Ectodermal cell (in vitro differentiated cells): Measurements from ENCODE around the gene FAM200A.
"Not testable (repeated sequence)": the region's sequence is repeated elsewhere in the genome, so short reads cannot be mapped to it uniquely, and the experiment has no call there.

Experiments used
- H3K27ac ChIP-seq: 2 replicates; pipeline ENCODE4 v1.7.0; 2013; ENCODE audit warnings: mild to moderate bottlenecking, low read depth, low read length; ENCODE audit not compliant: insufficient read depth, poor library complexity, severe bottlenecking
- H3K27me3 ChIP-seq: 2 replicates; pipeline ENCODE4 v1.7.0; 2013; ENCODE audit warnings: mild to moderate bottlenecking, low read length; ENCODE audit not compliant: insufficient read depth, control insufficient read depth, poor library complexity, severe bottlenecking
- H3K36me3 ChIP-seq: one replicate; pipeline ENCODE4 v1.7.0; 2013; ENCODE audit warnings: low read length; ENCODE audit not compliant: control insufficient read depth, insufficient read depth
- H3K4me1 ChIP-seq: one replicate; pipeline ENCODE4 v1.7.0; 2013; ENCODE audit warnings: low read length; ENCODE audit not compliant: control insufficient read depth, insufficient read depth
- H3K4me3 ChIP-seq: 2 replicates; pipeline ENCODE4 v1.7.0; 2013; ENCODE audit warnings: low read depth, low read length, control low read depth; ENCODE audit not compliant: insufficient read depth
- H3K9me3 ChIP-seq: 2 replicates; pipeline ENCODE4 v1.7.0; 2013; ENCODE audit warnings: mild to moderate bottlenecking, low read length, moderate library complexity; ENCODE audit not compliant: control insufficient read depth
- WGBS, 2 experiments: methylation state at CpG; one replicate each; pipeline ENCODE4 v1.1.7; 2013; ENCODE audit warnings: missing lambda C conversion rate in 2 of 2; 5-methylcytosine and 5-hydroxymethylcytosine counted together

Gene FAM200A

GRCh38 chr7:99559175-99559915 lies 7.4 kb upstream of the FAM200A start:
- Histone ChIP-seq H3K4me1 (peaks cover 8% of the 10 kb centered on the region), H3K27ac (peak overlapping the region; percentile 86), H3K27me3 (no peaks in the 10 kb centered on the region), H3K36me3 (peaks cover 29% of the 10 kb centered on the region), H3K9me3 (no peaks in the 10 kb centered on the region), H3K4me3 (peak overlapping the region; percentile 99)
- 28 to 30% methylated on average over 31 of the region's 31 CpGs for WGBS, 2 experiments

DNA sequence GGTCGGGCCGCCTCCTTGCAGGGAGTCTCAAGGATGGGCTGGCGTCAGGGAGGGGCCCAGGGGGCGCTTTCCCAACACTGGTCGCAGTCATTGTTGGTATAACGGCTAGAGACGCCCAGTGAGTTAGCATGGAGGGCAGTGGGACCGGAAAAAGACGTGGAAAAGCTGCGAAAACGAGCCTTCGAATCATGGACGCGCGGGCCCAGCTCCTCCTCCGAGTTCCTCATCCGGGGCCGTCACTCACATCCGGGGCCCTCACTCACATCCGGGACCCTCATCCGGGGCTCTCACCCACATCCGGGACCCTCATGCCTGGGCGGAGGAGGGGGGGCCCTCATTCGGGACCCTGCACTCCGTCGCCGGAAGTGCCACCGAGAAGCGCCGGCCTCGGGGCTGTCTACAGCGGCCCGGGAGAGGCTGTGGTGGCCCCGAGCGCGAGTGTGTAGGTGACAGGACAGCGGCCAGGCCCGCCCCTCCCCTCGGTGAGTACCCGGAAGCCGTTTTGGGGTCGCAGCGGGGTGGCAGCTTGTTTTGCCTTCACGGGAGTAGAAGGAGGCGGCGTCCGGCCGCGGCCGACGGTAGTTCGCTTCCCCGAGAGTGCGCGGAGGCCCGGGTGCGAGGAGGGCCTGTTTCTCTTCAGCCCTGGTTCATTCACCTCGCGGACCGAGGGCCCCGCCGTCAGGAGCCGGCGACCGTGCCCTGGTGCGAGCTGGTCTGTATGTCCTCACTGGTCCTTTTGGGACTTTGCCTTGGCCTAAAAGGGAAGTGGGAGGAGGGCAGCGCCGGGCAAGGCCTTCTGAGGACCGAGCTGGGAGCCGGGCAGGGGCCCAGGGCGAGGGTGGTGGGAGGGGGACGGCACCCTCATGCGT lies 6.6 kb upstream of the FAM200A start, which contains the start of gene ZNF655:
Gene ZNF655, plus strand, starts transcription at position 337 of the 869 bp plus-strand sequence. CDS start 1,918 bp downstream, outside the sequence.
- Histone ChIP-seq H3K27ac (peak within 1 kb of the TSS; percentile 86), H3K4me1 (peaks cover 8% of the 10 kb centered on the region), H3K27me3 (no peaks in the 10 kb centered on the region), H3K36me3 (peaks cover 25% of the 10 kb centered on the region), H3K9me3 (no peaks in the 10 kb centered on the region), H3K4me3 (peak within 1 kb of the TSS; percentile 99)
- WGBS, 2 experiments: 0% methylated on average over 73 of the region's 73 CpGs

DNA sequence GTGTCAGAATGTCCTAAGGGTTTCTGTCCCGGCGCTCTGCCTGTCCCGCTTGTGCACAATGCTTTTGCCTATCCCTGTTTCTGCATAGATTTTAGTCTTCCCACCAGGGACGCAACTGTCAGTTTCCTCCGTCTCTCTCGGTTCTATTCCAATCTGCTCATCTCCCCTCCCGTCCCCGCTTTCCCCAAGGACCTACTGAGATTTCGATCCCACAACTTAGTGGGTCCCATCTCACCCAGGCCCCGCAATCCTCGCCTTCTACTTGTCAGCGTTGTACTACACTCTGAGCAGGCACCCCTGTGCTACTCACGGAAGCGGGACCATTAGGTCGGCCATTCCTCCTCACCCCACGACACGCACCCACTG lies 6.0 kb upstream of the FAM200A start:
- Histone ChIP-seq H3K4me1 (peaks cover 8% of the 10 kb centered on the region), H3K36me3 (peaks cover 24% of the 10 kb centered on the region), H3K9me3 (no peaks in the 10 kb centered on the region), H3K4me3 (peak overlapping the region; percentile 99), H3K27me3 (no peaks in the 10 kb centered on the region), H3K27ac (peak overlapping the region; percentile 86)
- WGBS, 2 experiments: 2% methylated on average over 17 of the region's 17 CpGs

GRCh38 chr7:99557196-99557607 lies 5.3 kb upstream of the FAM200A start:
- H3K27me3 ChIP-seq: no peaks in the 10 kb centered on the region
- H3K4me1 ChIP-seq: peaks cover 8% of the 10 kb centered on the region
- H3K27ac ChIP-seq: no peak overlapping the region
- 91 to 96% methylated on average over 4 of the region's 4 CpGs for WGBS, 2 experiments
- H3K9me3 ChIP-seq: no peaks in the 10 kb centered on the region
- H3K4me3 ChIP-seq: peak overlapping the region; percentile 99
- H3K36me3 ChIP-seq: peaks cover 17% of the 10 kb centered on the region

GRCh38 chr7:99554939-99555338 lies 3.0 kb upstream of the FAM200A start:
- no peaks in the 10 kb centered on the region for H3K9me3 ChIP-seq
- WGBS, 2 experiments: 91 to 97% methylated on average over 2 of the region's 2 CpGs
- H3K4me1 ChIP-seq: peaks cover 8% of the 10 kb centered on the region

DNA sequence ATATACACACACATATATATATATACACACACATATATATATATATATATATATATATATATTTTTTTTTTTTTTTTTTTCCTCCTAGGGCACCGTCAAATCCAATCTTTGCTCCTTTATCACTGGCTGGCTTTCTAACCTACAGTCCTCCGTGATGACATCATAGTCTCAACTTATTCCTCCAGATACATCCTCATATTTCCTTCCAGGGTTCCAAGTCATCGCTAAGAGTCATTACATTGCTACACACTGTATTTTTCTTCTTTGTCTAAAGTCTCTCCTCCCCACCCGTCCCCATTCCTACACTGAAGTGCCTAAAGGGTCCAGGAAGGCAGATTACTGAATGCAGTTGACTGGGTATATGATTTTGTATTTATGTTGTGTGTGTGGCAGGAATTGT lies 1.1 kb upstream of the FAM200A start:
- H3K27me3 ChIP-seq: no peaks in the 10 kb centered on the region
- no peaks in the 10 kb centered on the region for H3K9me3 ChIP-seq
- peaks cover 8% of the 10 kb centered on the region for H3K4me1 ChIP-seq
- no peak overlapping the region for H3K4me3 ChIP-seq
- WGBS, 2 experiments: 95 to 98% methylated on average over 4 of the region's 4 CpGs
- H3K27ac ChIP-seq: no peak overlapping the region
- peaks cover 7% of the 10 kb centered on the region for H3K36me3 ChIP-seq

More at GRCh38 chr7:99554939-99555338, 3.0 kb upstream of the FAM200A start:
- no peak overlapping the region for H3K4me3 ChIP-seq
- H3K36me3 ChIP-seq: no peaks in the 10 kb centered on the region
- H3K27ac ChIP-seq: no peak overlapping the region
- no peaks in the 10 kb centered on the region for H3K27me3 ChIP-seq

DNA sequence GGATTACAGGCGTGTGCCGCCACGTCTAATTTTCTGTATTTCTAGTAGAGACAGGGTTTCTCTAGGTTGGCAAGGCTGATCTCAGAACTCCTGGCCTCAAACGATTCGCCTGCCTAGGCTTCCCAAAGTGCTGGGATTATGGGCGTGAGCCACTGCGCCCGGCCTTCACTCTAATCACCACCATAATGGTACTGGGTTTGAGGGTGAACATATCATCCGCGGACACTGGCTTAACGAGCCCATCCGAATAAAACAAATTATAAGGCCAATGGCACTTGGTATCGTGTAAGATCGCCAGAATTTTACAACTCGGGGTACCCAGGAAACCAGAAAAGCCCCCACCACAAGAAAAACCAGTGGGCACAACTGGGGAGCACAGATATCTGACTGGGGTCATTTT lies 580 bp downstream of the FAM200A start:
- H3K4me3 ChIP-seq: peak overlapping the region; percentile 68
- no peaks in the 10 kb centered on the region for H3K9me3 ChIP-seq
- no peak overlapping the region for H3K27ac ChIP-seq
- H3K27me3 ChIP-seq: no peaks in the 10 kb centered on the region
- H3K4me1 ChIP-seq: no peaks in the 10 kb centered on the region
- H3K36me3 ChIP-seq: peaks cover 22% of the 10 kb centered on the region
- WGBS, 2 experiments: 23 to 24% methylated on average over 15 of the region's 15 CpGs

DNA sequence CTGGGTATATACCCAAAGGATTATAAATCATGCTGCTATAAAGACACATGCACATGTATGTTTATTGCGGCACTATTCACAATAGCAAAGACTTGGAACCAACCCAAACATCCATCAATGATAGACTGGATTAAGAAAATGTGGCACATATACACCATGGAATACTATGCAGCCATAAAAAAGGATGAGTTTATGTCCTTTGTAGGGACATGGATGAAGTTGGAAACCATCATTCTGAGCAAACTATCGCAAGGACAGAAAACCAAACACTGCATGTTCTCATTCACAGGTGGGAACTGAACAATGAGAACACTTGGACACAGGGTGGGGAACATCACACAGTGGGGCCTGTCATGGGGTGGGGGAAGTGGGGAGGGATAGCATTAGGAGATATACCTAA lies 2.4 kb downstream of the FAM200A start:
- H3K9me3 ChIP-seq, H3K4me1 ChIP-seq, H3K4me3 ChIP-seq, H3K27me3 ChIP-seq, H3K27ac ChIP-seq: not testable (repeated sequence)
- 83 to 100% methylated on average over 1 of the region's 2 CpGs for WGBS, 2 experiments
- peaks cover 23% of the 10 kb centered on the region for H3K36me3 ChIP-seq

GRCh38 chr7:99545308-99545707 lies 6.6 kb downstream of the FAM200A start:
- WGBS, 2 experiments: 94 to 96% methylated on average over 5 of the region's 5 CpGs
- H3K4me3 ChIP-seq, H3K9me3 ChIP-seq, H3K4me1 ChIP-seq, H3K27ac ChIP-seq, H3K27me3 ChIP-seq: not testable (repeated sequence)
- H3K36me3 ChIP-seq: peaks cover 23% of the 10 kb centered on the region

- Histone ChIP-seq H3K27ac (no peak overlapping the region), H3K9me3 (no peaks in the 10 kb centered on the region), H3K36me3 (peaks cover 19% of the 10 kb centered on the region), H3K4me3 (no peak overlapping the region), H3K27me3 (no peaks in the 10 kb centered on the region), H3K4me1 (no peaks in the 10 kb centered on the region)
- WGBS, 2 experiments: 93 to 96% methylated on average over 6 of the region's 6 CpGs
These were observed 8.0 kb downstream of the FAM200A start for GRCh38 chr7:99543916-99544315.
